Astrocyte (in vitro differentiated cells and primary cell): ENCODE data around the gene PCBP2.

Source experiments
- CTCF ChIP-seq: IDR thresholded peaks from 2 replicates; pipeline ENCODE4 v1.5.1; 2011; ENCODE audit warnings: low read depth, mild to moderate bottlenecking, inconsistent platforms, low read length, moderate library complexity; ENCODE audit not compliant: insufficient read depth
- EZH2 ChIP-seq: IDR thresholded peaks from 2 replicates; pipeline ENCODE4 v1.6.1; 2012; ENCODE audit warnings: mild to moderate bottlenecking, low read length, inconsistent platforms; ENCODE audit not compliant: insufficient read depth

DNA sequence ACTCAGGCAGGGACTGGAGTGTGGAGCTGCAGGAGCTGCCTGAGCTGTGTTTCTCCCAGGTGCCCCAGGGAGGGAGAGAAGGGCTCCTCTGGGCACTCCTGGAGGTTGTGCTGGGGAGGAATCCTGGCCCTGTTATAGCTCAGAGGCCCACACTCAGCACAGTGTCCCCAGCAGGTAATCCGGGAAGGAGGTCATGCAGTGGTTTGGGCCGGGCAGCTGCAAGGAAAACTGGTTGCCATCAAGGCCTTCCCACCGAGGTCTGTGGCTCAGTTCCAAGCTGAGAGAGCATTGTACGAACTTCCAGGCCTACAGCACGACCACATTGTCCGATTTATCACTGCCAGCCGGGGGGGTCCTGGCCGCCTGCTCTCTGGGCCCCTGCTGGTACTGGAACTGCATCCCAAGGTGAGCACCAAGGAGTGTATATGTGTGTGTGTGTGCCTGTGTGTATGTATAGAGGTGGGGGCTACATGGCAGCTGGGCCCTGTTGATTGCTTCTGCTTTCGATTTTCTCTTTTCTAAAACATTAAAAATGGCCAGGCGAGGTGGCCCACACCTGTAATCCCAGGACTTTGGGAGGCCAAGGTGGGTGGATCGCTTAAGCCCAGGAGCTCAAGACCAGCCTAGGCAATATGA, 26.3 kb upstream of the PCBP2 start:
- TF ChIP-seq CTCF: no peak
- TF ChIP-seq EZH2: no peak
